Measurements from ENCODE around the gene CCDC50. TPM values are rescaled to one million over a fixed set of nuclear protein-coding genes. Genes with fewer than 3 reads are reported as not detected.

CCDC50 gene
- total RNA-seq = 68.8 and 88.1 TPM in 2 replicates

GRCh38 chr3:191328962-191329653, at the start of gene CCDC50:
CCDC50 (plus strand) TSS chr3:191329394; CDS start chr3:191329675, 281 bp downstream.

GRCh38 chr3:191329654-191330529, 698 bp downstream of the CCDC50 start, which contains the start of gene UTS2B:
UTS2B (minus strand) TSS chr3:191330526; CDS start chr3:191282189, 48,337 bp downstream.

Other genes with a start within 250 kb of the CCDC50 start
- gene OSTN, start 130.2 kb upstream of the CCDC50 start, total RNA-seq = 0.55 and 0.57 TPM in 2 replicates
- 0.65 and 0.85 TPM in 2 replicates for gene UTS2B, start 1.1 kb downstream of the CCDC50 start, total RNA-seq
- not detected in 2 replicates for gene PYDC2, start 131.8 kb downstream of the CCDC50 start, total RNA-seq

Measured in smooth muscle cell of bladder (primary cell).